HPDE6-E6E7 (cell line): ENCODE measurements around the gene ANKH.

Source experiments
- DNase-seq: peaks from one replicate; pipeline ENCODE4 v3.0.0; 2011; ENCODE audit warnings: missing footprints; ENCODE audit errors: extremely low spot score

ANKH gene

DNA sequence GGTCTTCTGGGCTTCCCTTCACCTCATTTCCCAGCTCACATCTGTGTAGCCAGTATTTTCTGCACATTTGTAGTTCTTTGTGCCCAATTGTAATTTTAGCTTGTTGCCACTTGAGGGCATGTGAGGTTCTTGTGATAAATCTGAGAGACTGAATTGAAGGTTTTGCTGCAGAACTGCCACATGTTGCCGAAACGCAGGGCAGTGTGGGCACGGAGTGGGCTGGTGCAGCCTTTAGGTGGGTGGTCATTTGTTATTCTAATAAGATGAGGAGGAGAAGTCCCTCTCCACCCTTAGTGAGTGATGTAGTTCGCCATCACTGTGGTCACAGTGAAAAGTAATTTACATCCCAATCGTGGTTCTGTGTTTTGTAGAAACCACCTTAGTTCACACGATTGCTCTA lies 185.8 kb downstream of the ANKH start:
- DNase-seq: peak; percentile 55

DNA sequence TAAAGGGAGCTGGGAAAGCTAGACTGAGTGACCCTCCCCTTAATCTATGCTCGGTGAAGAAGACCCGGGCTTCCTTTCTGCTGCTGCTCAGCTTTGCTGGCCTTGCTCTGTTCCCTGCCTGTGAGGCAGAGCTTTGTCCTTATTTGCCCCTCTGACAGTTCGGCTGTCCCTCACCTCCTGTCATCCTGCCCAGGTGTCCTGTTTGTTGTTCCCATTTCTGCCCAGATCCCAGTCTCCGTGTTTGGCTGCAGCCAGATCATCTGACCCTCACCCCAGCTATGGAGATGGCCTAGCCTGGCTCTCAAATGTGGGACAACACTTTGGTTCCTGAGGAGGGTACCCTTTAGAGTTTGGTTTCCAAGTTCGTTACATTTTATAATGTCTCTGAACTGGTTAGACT lies 186.8 kb downstream of the ANKH start:
- DNase-seq: no peak

DNA sequence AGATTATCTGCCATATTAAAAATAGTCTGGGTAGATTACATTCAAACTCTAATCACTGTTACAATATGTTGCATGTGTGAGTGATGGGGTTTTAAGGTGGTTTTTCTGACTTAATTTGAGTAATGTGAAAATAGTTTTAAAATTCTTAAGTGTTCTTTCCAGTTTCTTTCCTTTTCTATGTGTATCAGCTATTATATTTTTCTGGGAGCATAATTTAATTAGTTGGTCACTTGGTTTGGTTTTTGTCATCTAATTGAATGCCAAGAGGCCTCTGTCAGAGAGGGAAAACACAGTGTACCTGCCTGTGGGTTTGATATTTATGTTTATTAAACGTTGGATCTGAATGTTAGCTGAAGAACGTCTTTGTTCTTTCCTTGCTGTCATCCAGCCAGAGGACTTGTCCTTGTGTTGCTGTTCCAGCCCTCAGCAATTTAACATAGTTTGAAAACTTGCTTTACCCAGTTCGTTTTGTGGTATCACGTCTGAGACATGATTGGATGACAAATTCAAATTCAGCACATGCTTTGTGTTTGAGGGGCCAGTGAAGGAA lies 187.6 kb downstream of the ANKH start:
- DNase-seq: no peak

DNA sequence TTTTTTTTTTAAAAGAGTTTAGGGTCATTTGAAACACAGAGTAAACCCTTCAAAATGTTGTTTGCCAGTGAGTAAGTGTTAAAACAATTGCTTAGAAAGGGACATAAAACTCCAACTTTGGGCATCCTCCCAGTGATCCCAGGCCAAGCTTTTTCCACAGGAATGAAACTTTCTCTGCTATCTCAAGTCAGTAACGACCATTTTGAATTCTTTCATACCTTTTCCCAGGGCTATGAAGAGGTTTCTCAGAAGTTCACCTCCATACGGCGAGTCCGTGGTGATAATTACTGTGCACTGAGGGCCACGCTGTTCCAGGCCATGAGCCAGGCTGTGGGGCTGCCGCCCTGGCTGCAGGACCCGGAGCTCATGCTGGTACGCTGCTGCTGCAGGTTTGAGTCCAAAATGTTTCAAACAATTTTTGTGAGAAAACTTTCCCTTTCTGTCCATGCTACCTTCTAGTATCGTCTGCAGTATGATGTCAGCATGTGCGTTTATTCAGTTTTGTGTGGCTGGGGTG lies 190.3 kb downstream of the ANKH start:
- DNase-seq: no peak

DNA sequence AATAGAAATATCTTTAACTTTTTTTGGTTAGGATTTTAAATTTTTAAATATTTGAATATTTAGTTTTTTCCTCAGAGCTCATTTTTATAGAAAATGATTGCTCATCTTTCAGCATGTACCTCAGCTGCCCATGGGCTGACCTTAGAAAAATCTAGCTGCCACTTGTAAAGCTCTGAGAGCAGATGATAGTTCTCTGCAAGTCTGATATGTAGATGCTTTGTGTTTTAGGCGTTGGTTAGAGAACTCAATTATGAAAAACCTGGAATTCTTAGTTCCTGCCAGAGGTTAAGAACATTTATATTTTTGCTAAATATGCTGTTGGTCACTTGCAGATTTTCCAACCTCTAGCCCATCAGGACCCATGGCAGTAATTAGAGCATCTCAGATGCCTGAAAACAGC lies 192.0 kb downstream of the ANKH start:
- DNase-seq: no peak

DNA sequence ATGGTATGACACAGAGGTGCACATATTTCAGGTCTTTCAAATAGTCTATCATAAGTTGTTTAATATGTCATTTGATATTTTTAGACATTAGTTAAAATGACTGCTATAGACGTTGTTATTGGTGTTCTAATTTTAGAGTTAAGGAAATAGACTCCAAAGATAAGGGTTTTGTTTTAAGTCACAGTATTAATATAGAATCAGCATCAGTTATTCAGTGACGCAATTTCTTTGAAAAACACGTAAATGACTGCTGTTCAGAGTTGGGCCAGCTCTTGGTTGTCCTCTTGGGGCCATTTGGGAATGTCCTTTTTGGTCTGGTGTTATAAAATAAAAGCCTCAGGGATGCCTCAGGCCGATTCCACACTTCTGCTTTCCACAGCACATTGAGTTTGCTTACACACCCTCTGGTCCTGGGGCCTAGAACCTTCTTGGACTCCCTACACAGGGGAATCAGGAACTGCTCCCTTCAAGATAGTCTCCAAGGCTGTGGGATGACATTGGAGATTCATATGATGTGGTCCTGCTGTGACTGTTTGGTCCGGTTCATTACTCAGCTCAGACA lies 192.7 kb downstream of the ANKH start:
- DNase-seq: no peak

DNA sequence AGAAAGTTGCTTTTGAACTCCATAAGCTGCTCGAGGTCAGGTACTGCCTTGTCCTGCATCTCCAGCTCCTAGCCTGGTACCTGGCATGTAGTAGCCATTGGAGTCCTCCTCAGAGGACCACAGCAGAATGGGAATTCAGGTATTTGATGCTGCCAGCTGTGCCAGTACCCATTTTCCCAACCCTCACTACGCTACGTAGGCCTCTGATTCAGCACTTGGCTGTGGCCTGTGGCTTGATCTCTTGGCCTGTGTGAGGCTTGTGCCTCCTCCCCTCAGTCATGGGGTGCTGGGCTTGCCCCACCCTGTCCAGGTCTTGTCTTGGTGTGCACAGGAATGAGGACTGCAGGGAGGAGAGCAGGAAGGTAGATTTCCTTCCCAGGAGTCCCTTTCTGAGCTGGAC lies 195.3 kb downstream of the ANKH start:
- DNase-seq: peak; percentile 79

DNA sequence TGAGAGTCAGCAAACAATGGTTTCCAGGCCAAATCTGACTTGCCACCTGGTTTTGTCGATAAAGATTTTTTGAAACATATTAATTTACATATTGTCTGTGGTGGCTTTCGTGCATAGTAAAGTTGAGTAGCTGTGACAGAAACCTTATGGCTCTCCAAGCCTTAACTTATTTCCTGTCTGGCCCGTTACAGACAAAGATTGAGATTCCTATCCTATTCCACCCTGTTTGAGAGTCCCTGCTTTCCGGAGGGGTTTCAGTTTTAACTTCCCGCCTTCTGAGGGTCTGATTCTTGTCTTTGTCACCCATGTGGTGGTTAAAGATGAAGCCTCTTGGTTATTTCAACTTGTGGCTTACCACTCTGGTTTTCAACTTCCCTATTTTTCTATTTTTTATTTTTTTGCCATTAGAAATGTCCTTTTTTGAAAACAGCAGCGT lies 195.7 kb downstream of the ANKH start:
- DNase-seq: no peak

DNA sequence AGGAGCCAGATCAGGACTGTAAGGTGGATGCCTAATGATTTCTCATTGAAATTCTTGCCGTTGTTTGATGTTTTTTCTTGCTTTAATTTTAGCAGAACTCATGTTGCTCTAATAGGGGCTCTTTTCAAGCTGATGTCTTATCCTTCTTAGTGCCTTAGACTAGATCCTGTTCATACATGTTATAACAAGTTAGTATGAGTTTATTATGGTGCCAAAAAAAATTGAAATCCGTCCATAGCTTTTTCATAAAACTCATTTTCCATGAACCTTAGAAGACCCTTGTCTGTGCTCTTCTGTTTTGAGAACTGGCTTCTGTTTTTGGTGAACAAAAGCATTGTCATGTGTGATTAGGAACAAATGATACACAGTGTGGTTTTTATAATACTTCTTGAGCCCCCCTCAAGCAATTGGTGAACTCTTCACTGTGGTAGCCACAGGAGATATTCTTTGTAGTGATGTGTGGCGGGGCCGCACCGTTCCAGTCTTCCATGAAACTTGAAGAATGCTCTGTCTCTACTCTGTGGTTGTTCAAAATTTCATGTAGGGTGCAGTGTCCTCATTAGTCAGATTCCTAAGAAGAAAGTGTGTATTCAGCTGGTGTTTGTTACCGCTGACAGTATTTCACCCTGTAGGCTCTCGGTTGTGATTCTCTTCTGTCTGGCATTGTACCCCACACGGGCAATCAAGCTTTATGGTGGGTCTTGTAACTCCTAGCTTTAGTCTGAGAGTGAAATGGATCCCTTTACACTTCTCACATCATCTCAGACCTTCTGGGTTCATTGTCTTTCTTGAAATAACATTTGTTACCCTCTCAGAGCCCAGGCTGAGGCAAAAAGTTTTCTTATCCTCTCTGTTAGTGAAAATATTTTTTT lies 196.4 kb downstream of the ANKH start:
- DNase-seq: no peak

DNA sequence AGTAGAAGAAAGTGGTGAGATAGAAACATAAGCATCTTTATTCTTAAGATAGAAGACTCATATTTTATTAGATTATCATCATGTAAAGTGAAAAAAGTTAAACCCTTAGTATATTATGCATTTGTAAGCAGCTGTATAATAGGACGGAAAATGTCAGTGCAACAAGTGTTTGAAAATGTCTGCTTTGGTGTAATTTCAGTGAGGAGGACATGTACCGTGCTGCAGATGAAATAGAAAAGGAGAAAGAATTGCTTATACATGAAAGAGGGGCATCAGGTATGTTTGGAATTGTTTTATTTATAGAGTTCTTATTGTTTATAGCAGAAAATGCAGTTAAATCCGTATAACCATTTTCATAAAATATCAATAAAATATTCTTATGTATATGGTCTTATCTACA lies 198.1 kb downstream of the ANKH start:
- no peak for DNase-seq

DNA sequence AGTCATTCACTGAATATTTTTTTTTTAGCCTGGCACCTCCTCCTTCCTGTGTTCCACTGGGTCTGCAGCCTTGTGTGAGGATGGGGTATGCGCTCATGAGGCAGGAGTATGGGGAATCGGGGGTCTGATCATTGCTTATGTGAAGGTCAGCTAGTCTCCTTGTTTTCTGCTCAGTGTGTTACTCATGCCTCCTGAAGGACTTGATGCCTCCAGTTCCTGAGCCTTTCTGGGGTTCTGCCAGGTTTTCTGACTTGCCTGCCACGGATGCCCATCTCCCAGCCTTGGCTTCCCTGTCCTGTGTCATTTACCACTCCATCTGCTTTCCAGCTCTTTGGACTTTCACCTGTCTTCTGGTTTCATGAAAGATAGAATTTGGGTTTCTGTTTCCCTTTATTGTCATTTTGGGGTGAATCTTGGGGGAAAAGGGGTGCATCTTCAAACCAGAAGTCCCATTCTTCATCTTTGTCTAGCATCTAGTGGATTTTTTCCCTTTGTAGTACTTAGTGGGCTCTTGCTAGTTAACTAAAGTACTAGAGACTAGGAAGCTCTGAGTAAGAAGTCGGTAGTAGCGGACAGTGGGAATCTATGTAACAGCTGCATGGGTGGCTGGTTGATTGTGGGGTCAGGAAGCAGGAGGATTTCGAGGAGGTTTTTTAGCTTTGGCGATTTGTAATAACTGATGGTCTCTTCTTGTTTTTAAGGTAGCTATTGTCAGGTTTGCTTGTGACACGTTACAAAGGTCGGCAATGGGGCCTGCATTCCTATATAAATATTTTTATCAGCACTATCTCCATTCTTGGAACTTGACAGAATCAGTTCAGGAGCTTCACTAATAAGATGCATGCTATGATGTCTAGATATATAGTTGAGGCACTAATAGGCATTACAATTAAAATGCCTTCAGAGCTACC lies 198.8 kb downstream of the ANKH start:
- DNase-seq: no peak

DNA sequence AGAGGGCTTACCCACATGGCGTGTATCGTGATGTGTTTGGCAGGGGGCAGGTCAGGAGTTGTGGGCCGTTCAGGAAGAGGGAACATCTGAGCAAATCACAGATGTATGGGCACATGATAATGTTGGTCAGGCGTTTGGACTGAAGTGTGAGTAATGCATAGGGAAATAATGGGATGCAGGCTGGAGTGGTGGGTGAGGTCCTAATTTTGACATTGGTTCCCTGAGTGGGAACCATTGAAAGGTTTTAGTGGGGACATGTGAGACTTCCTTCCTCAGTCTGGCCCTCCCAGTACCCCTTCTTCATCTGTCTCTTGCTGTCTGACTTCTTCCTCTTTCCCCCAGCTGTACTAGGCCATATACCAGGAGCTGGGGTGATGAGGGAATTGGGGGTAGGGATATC lies 199.5 kb downstream of the ANKH start:
- DNase-seq: no peak

DNA sequence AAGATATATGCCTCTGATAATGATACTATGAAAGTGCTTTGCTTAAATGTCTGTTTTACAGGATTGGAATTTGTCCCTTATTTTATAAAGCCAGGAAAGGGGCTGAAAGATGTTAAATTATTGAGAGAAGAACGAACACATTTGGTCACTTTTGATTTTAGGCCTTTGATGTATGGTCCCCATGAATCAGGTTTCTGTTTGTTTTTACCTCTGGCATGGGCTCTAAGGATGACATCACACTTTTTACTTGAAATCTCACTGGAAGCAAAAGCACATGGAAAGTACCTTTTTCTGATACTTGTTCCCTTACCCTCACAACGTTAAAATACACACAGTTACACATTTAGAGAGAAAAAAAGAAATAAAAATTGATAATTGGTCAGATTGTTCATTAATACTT lies 200.2 kb downstream of the ANKH start:
- DNase-seq: no peak

DNA sequence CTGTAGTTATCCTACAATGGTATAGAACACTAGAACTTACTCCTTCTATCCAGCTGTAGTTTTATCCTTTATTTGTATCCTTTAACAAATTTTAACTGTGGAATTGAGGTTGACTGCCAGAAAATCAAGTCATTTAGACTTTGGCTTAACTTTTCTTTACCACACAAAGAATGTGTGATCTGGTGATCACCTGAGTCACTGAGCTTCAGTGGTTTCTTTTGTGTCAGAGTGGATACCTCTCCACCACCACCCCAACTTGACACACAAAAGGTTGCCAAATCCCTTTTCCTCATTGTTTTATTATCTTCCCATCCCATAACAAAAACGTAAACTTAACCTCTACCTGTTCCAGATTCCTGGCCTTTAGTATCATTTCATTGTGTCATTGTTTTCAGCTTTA lies 201.6 kb downstream of the ANKH start:
- peak; percentile 50 for DNase-seq

DNA sequence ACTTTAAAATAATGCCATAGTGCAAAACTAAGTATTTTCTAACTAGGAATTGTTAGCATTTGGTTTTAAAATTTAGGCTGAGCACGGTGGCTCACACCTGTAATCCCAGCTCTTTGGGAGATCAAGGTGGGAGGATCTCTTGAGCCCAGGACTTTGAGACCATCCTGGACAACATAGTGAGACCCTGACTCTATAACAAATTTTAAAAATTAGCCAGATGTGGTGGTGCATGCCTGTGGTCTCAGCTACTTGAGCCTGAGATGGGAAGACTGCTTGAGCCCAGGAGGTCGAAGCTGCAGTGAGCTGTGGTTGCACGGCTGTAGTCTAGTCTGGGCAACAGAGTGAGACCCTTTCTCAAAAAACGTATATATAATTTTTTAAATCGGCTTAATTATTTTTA lies 202.2 kb downstream of the ANKH start:
- no peak for DNase-seq

DNA sequence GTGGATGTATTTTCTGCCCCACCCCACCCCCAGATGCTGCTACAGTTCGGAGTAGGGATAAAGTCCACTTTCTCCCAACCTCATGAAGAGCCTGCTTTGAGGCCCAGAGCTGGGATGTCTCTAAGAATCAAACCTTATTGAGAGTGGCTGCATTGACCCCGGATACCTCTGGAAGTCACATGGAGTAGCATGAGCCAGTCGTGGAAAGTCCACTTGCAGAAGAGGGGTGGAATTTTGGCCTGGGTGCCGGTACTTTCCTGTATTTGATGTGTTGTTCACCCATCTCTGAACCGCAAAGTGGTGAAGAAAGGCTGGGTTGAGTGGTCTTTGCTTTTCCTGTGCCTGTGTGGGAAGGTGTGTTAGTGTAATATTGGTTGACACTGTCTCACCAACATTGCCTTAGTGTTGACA lies 203.4 kb downstream of the ANKH start:
- no peak for DNase-seq

DNA sequence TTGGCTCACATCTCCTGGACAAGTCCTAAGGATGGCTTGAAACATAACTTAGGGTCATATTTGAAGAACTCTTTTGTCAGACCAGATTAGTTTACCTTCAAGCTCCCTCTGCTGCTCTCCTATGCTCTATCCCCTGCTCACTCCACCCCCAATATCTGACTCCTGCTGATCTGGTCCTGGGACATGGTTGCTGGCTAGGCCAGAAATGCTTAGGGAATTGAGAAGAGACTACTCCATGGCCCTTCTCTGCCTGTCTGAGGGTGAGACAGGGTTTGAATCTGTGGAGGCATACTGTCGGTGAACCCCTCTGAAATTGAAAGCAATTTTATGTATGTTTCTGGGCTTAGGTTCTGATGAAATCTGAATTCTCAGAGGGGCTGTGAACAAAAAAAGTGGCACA lies 203.8 kb downstream of the ANKH start:
- no peak for DNase-seq

DNA sequence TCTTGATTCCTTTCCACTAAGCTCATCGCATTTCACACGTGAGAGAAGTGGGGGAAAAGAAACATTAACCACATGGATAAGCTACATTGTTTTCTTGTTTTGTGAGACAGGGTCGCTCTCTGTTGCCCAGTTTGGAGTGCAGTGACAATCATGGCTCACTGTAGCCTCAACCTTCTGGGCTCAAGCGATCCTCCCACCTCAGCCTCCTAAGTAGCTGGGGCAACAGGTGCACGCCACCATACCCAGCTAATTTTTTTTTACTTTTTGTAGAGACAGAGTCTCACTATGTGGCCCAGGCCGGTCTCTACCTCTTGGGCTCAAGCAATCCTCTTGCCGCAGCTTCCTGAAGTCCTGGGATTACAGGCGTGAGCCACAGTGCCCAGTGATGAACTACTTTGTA lies 204.3 kb downstream of the ANKH start:
- no peak for DNase-seq

DNA sequence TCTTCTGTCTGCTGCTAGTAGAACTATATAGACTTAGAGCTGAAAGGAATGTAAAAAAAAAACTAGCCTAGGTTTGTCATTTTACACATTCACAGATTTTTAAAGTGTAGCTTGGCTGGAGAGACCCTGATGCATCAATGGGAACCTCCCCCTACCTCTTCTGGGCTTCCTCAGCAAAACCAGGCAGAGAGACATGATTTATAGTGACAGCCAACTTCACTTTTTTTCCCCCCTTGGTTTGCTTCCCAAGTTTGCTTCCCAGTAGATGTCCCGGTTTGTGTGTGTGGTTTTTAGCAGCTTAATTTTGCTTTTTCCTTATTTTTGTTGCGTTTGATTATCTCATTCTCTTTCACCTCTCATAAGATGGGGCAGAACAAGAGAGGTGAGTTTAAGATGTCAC lies 205.2 kb downstream of the ANKH start:
- no peak for DNase-seq

DNA sequence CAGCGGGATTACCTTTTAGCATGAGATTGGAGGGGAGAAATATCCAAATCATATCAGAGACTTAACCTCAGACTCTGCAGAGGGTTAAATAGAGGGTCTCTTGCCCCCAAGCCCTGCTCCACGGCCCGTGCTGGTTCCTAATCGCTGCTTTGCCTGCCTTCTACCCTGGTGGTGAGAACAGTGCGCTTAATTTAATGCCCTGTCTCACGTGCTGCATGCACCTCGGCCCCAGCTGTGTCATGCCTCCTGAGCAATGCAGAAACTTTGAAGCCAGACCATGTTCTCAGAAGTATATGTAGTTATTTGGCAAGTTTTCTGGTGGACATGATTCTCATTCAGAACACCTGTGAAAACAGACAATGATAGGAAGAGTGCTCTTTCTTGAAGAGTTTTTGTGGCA lies 205.6 kb downstream of the ANKH start:
- DNase-seq: peak; percentile 47

DNA sequence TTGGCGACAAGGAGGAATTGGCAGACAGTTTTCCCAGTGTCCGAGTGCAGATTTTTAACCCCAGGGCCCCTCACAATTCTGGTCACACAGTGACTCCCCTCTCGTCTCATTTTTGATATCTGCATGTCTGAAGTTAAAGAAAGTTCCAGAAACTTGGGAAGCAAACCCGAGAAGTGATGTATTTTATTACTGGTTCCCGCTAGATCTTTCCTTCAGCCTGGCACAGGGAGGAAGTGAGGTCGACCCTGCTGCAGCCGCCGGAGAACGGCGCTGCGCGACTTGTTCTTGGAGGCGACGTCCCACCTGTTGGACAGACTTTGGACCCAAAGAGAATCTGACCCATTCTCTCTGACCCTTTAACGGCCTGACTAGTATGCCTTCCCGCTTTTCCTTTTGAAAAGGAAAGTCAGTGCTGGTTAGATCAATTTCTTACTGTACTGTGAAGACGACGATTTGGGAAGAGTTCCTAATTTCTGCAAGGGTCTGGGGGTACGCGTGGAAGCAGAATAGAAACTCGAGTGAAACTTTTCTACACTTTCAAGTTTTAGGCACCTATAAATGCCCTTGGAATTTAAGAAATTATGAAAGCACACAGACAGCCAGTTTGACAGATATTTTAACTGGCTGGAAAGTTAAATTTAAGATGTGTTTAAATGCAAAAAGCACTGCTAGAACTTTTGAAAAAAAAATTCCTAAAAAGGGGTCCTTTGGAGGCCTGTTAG lies 206.3 kb downstream of the ANKH start:
- no peak for DNase-seq
